Skeletal muscle tissue (tissue), 4 donors: Measurements from ENCODE around the gene DAP. TPM values are rescaled to one million over a fixed set of nuclear protein-coding genes. Genes with fewer than 3 reads are reported as not detected.

Experiments
- H3K27ac ChIP-seq: one replicate; pipeline ENCODE4 v1.7.0; 2013; ENCODE audit warnings: mild to moderate bottlenecking, low read depth, low read length, inconsistent platforms
- H3K27me3 ChIP-seq, 3 donors: one replicate each; pipeline ENCODE4 v1.7.0; 2013; ENCODE audit warnings: low read length in 3 of 3; ENCODE audit not compliant: control insufficient read depth in 3 of 3, insufficient read depth in 3 of 3
- H3K36me3 ChIP-seq, 3 donors: one replicate each; pipeline ENCODE4 v1.7.0; 2013; ENCODE audit warnings: low read length in 3 of 3; ENCODE audit not compliant: control insufficient read depth in 3 of 3, insufficient read depth in 3 of 3
- H3K4me1 ChIP-seq, 3 donors: one replicate each; pipeline ENCODE4 v1.7.0; 2013; ENCODE audit warnings: low read length in 3 of 3, mild to moderate bottlenecking in 3 of 3; ENCODE audit not compliant: control insufficient read depth in 3 of 3, insufficient read depth in 3 of 3
- H3K4me3 ChIP-seq, 3 donors: one replicate each; pipeline ENCODE4 v1.7.0; 2013; ENCODE audit warnings: low read length in 3 of 3
- H3K9ac ChIP-seq, 3 donors: one replicate each; pipeline ENCODE4 v1.7.0; 2013; ENCODE audit warnings: low read length in 3 of 3, mild to moderate bottlenecking in 3 of 3, moderate library complexity in 2 of 3, low read depth in 1 of 3
- H3K9me3 ChIP-seq, 3 donors: one replicate each; pipeline ENCODE4 v1.7.0; 2013; ENCODE audit warnings: low read length in 3 of 3; ENCODE audit not compliant: control insufficient read depth in 3 of 3
- total RNA-seq: library from RNA; depleted of rRNA; stranded (reverse); fragments of >200 nt; gene quantifications from one replicate; pipeline ENCODE4 v1.2.3, GENCODE V29; 2014
- donor health status: Osteomylitis.

DAP gene
- total RNA-seq, 1 donor from 2014 or later: 18.3 TPM

GRCh38 chr5:10761933-10762775 lies 1.1 kb upstream of the DAP start:
- H3K36me3 ChIP-seq: no peaks in the 10 kb centered on the region
- no peaks in the 10 kb centered on the region for H3K27me3 ChIP-seq
- H3K4me3 ChIP-seq: peak overlapping the region; percentile 59 to 72 (median 66)
- H3K9me3 ChIP-seq: no peaks in the 10 kb centered on the region
- H3K27ac ChIP-seq: peak overlapping the region; percentile 87
- H3K9ac ChIP-seq: peak overlapping the region; percentile 73 to 83 (median 80)
- H3K4me1 ChIP-seq: peaks cover 3 to 10% (median 10%) of the 10 kb centered on the region in 3 donors

- no peaks in the 10 kb centered on the region for H3K36me3 ChIP-seq
- H3K9ac ChIP-seq: peak overlapping the region in 2 of 3 donors; percentile 15 to 75
- no peaks in the 10 kb centered on the region for H3K9me3 ChIP-seq
- peak overlapping the region; percentile 42 for H3K27ac ChIP-seq
- H3K27me3 ChIP-seq: no peaks in the 10 kb centered on the region
- H3K4me1 ChIP-seq: peaks cover 3 to 10% (median 10%) of the 10 kb centered on the region in 3 donors
- peak overlapping the region in 2 of 3 donors; percentile 62 to 72 for H3K4me3 ChIP-seq
These were observed 181 bp downstream of the DAP start for GRCh38 chr5:10760921-10761184.

GRCh38 chr5:10760096-10760920 lies 726 bp downstream of the DAP start:
- Histone ChIP-seq H3K4me1 (peaks cover 3 to 10% (median 10%) of the 10 kb centered on the region in 3 donors), H3K27ac (peak overlapping the region; percentile 42), H3K4me3 (peak overlapping the region; percentile 62 to 72 (median 70)), H3K27me3 (no peaks in the 10 kb centered on the region), H3K9ac (peak overlapping the region; percentile 15 to 75 (median 68)), H3K9me3 (no peaks in the 10 kb centered on the region), H3K36me3 (no peaks in the 10 kb centered on the region)

GRCh38 chr5:10759111-10759510 lies 1.9 kb downstream of the DAP start:
- Histone ChIP-seq H3K4me1 (peaks cover 3 to 10% (median 10%) of the 10 kb centered on the region in 3 donors), H3K27me3 (no peaks in the 10 kb centered on the region), H3K4me3 (no peak overlapping the region), H3K36me3 (no peaks in the 10 kb centered on the region), H3K9ac (no peak overlapping the region), H3K27ac (no peak overlapping the region), H3K9me3 (no peaks in the 10 kb centered on the region)

GRCh38 chr5:10757922-10758555 lies 3.0 kb downstream of the DAP start:
- no peak overlapping the region for H3K4me3 ChIP-seq
- H3K27ac ChIP-seq: no peak overlapping the region
- no peaks in the 10 kb centered on the region for H3K36me3 ChIP-seq
- H3K27me3 ChIP-seq: no peaks in the 10 kb centered on the region
- peaks cover 3 to 10% (median 10%) of the 10 kb centered on the region in 3 donors for H3K4me1 ChIP-seq
- no peak overlapping the region for H3K9ac ChIP-seq
- H3K9me3 ChIP-seq: no peaks in the 10 kb centered on the region

GRCh38 chr5:10757043-10757442 lies 4.0 kb downstream of the DAP start:
- Histone ChIP-seq H3K27me3 (no peaks in the 10 kb centered on the region), H3K27ac (no peak overlapping the region), H3K9me3 (no peaks in the 10 kb centered on the region), H3K4me1 (peaks cover 3 to 10% (median 5%) of the 10 kb centered on the region in 3 donors), H3K4me3 (no peak overlapping the region), H3K36me3 (peaks cover 0 to 2% (median 0%) of the 10 kb centered on the region in 3 donors), H3K9ac (no peak overlapping the region)

GRCh38 chr5:10756549-10756948 lies 4.5 kb downstream of the DAP start:
- H3K27me3 ChIP-seq: no peaks in the 10 kb centered on the region
- H3K4me1 ChIP-seq: peaks cover 2 to 6% (median 3%) of the 10 kb centered on the region in 3 donors
- no peak overlapping the region for H3K9ac ChIP-seq
- H3K9me3 ChIP-seq: no peaks in the 10 kb centered on the region
- no peak overlapping the region for H3K4me3 ChIP-seq
- H3K27ac ChIP-seq: no peak overlapping the region
- peaks cover 0 to 2% (median 0%) of the 10 kb centered on the region in 3 donors for H3K36me3 ChIP-seq

- no peaks in the 10 kb centered on the region for H3K27me3 ChIP-seq
- H3K4me3 ChIP-seq: no peak overlapping the region
- H3K9ac ChIP-seq: no peak overlapping the region
- no peak overlapping the region for H3K27ac ChIP-seq
- H3K36me3 ChIP-seq: peaks cover 0 to 2% (median 0%) of the 10 kb centered on the region in 3 donors
- H3K9me3 ChIP-seq: no peaks in the 10 kb centered on the region
- no peaks in the 10 kb centered on the region for H3K4me1 ChIP-seq
These were observed 7.9 kb downstream of the DAP start for GRCh38 chr5:10753178-10753577.

- Histone ChIP-seq H3K9me3 (no peaks in the 10 kb centered on the region), H3K9ac (no peak overlapping the region), H3K4me3 (no peak overlapping the region), H3K4me1 (no peaks in the 10 kb centered on the region), H3K36me3 (peaks cover 0 to 5% (median under 1%) of the 10 kb centered on the region in 3 donors), H3K27ac (no peak overlapping the region), H3K27me3 (no peaks in the 10 kb centered on the region)
These were observed 8.6 kb downstream of the DAP start for GRCh38 chr5:10752451-10752850.
